Muscle of leg (tissue), 9 donors: Measurements from ENCODE around the gene LEPROT. TPM values are rescaled to one million over a fixed set of nuclear protein-coding genes. Genes with fewer than 3 reads are reported as not detected.

Experiments used
- polyA plus RNA-seq, 8 donors: library from polyadenylated mRNA; unstranded; fragments of 120-200 nt; gene quantifications; one replicate each; pipeline versions ENCODE4 v1.2.1 to v1.2.3, GENCODE V29; 2013; ENCODE audit warnings: inconsistent platforms in 1 of 8, low replicate concordance in 1 of 8; ENCODE audit not compliant: insufficient read length in 8 of 8, insufficient read depth in 1 of 8
- total RNA-seq: library from RNA; stranded (reverse); fragments of 120-200 nt; gene quantifications from one replicate; pipeline ENCODE4 v1.2.4, GENCODE V29; 2013

Gene LEPROT
- total and polyA plus RNA-seq, 9 donors, result 45.0 to 65.8 (median 52.2) TPM

Other genes with a start within 250 kb of the LEPROT start
- gene DNAJC6, start 111.1 kb upstream of the LEPROT start, total RNA-seq, result 0.93 TPM
- gene DNAJC6, start 111.1 kb upstream of the LEPROT start, polyA plus RNA-seq, result 1 to 10 TPM in 3 of 8 donors, under 1 TPM in 5; 0.60 to 1.2 (median 0.81) TPM
- 15.5 TPM for gene LEPR, start within 50 bp of the LEPROT start, total RNA-seq
- 10 to 100 TPM in 2 of 8 donors, 1 to 10 TPM in 6; 3.7 to 12.4 (median 7.8) TPM for gene LEPR, start within 50 bp of the LEPROT start, polyA plus RNA-seq